Trophoblast cell (in vitro differentiated cells and primary cell): ENCODE results near the gene PLXNA1.

Experiments used
- DNase-seq, 2 donors: peaks; one replicate each; pipeline ENCODE4 v3.0.0-alpha.2; 2016
- H2AFZ ChIP-seq: 2 replicates; pipeline ENCODE4 v1.6.1; 2013; ENCODE audit warnings: low read length, moderate library complexity, mild to moderate bottlenecking; ENCODE audit not compliant: insufficient read depth, poor library complexity
- H2AK5ac ChIP-seq: 2 replicates; pipeline ENCODE4 v1.6.1; 2013; ENCODE audit warnings: mild to moderate bottlenecking, low read length
- H2BK120ac ChIP-seq: 2 replicates; pipeline ENCODE4 v1.6.1; 2013; ENCODE audit warnings: low read length, mild to moderate bottlenecking, moderate library complexity; ENCODE audit not compliant: insufficient read depth, poor library complexity
- H2BK12ac ChIP-seq: 2 replicates; pipeline ENCODE4 v1.6.1; 2013; ENCODE audit warnings: mild to moderate bottlenecking, low read length, moderate library complexity
- H2BK5ac ChIP-seq: 2 replicates; pipeline ENCODE4 v1.6.1; 2013; ENCODE audit warnings: low read length, low read depth, moderate library complexity, mild to moderate bottlenecking; ENCODE audit not compliant: poor library complexity
- H3K14ac ChIP-seq: 2 replicates; pipeline ENCODE4 v1.6.1; 2013; ENCODE audit warnings: mild to moderate bottlenecking, low read length
- H3K18ac ChIP-seq: 2 replicates; pipeline ENCODE4 v1.6.1; 2013; ENCODE audit warnings: mild to moderate bottlenecking, low read length
- H3K23ac ChIP-seq: 2 replicates; pipeline ENCODE4 v1.6.1; 2013; ENCODE audit warnings: low read length
- H3K27ac ChIP-seq: 2 replicates; pipeline ENCODE4 v1.5.1; 2013; ENCODE audit warnings: low read depth, mild to moderate bottlenecking, inconsistent platforms, low read length, moderate library complexity
- H3K27me3 ChIP-seq: 2 replicates; pipeline ENCODE4 v1.6.1; 2013; ENCODE audit warnings: inconsistent platforms, mild to moderate bottlenecking, low read length, moderate library complexity; ENCODE audit not compliant: insufficient read depth
- H3K36me3 ChIP-seq, 2 experiments: 1 replicate in 1 of 2; 2 replicates in 1 of 2; pipeline ENCODE4 v1.6.1; 2013; ENCODE audit warnings: low read length in 2 of 2, mild to moderate bottlenecking in 2 of 2, moderate library complexity in 1 of 2; ENCODE audit not compliant: insufficient read depth in 2 of 2, control insufficient read depth in 1 of 2
- H3K4ac ChIP-seq: 2 replicates; pipeline ENCODE4 v1.6.1; 2013; ENCODE audit warnings: low read depth, mild to moderate bottlenecking, low read length, moderate library complexity
- H3K4me1 ChIP-seq, 2 experiments: 1 replicate in 1 of 2; 2 replicates in 1 of 2; pipeline ENCODE4 v1.6.1; 2013; ENCODE audit warnings: low read length in 2 of 2, mild to moderate bottlenecking in 2 of 2, moderate library complexity in 1 of 2; ENCODE audit not compliant: insufficient read depth in 2 of 2, control insufficient read depth in 1 of 2
- H3K4me2 ChIP-seq: 2 replicates; pipeline ENCODE4 v1.6.1; 2013; ENCODE audit warnings: inconsistent platforms, mild to moderate bottlenecking, low read length, moderate library complexity
- H3K4me3 ChIP-seq: 2 replicates; pipeline ENCODE4 v1.5.1; 2013; ENCODE audit warnings: mild to moderate bottlenecking, low read depth, low read length, inconsistent platforms
- H3K79me1 ChIP-seq: one replicate; pipeline ENCODE4 v1.6.1; 2013; ENCODE audit warnings: low read length
- H3K79me2 ChIP-seq: 2 replicates; pipeline ENCODE4 v1.6.1; 2013; ENCODE audit warnings: low read length, mild to moderate bottlenecking; ENCODE audit not compliant: control insufficient read depth, insufficient read depth, poor library complexity
- H3K9ac ChIP-seq: 2 replicates; pipeline ENCODE4 v1.6.1; 2013; ENCODE audit warnings: mild to moderate bottlenecking, low read length
- H3K9me3 ChIP-seq: 2 replicates; pipeline ENCODE4 v1.6.1; 2013; ENCODE audit warnings: low read depth, mild to moderate bottlenecking, control low read depth, inconsistent platforms, low read length; ENCODE audit not compliant: insufficient read depth
- H4K12ac ChIP-seq: 2 replicates; pipeline ENCODE4 v1.6.1; 2013; ENCODE audit warnings: low read depth, mild to moderate bottlenecking, low read length, moderate library complexity
- H4K8ac ChIP-seq: 2 replicates; pipeline ENCODE4 v1.6.1; 2013; ENCODE audit warnings: low read depth, mild to moderate bottlenecking, low read length, moderate library complexity
- H4K91ac ChIP-seq: one replicate; pipeline ENCODE4 v1.6.1; 2013; ENCODE audit warnings: low read depth, mild to moderate bottlenecking, low read length, moderate library complexity
- WGBS: extraction: QIAGEN DNeasy Blood & Tissue Kit; methylation state at CpG from one replicate; pipeline ENCODE4 v1.1.7; 2013; ENCODE audit warnings: missing lambda C conversion rate; ENCODE audit not compliant: insufficient read length, insufficient coverage; ENCODE audit errors: extremely low coverage; 5-methylcytosine and 5-hydroxymethylcytosine counted together

The PLXNA1 gene

GRCh38 chr3:127026036-127026435, 43.1 kb downstream of the PLXNA1 start:
- Histone ChIP-seq H2BK12ac (no peak overlapping the region), H2BK120ac (no peak overlapping the region), H3K79me1 (no peaks in the 10 kb centered on the region), H2AFZ (no peak overlapping the region), H4K12ac (no peak overlapping the region), H3K27me3 (no peaks in the 10 kb centered on the region), H3K14ac (no peak overlapping the region), H3K9ac (no peak overlapping the region), H2BK5ac (no peak overlapping the region), H3K4me1 (no peaks in the 10 kb centered on the region), H3K4me2 (no peak overlapping the region), H3K4me3 (no peak overlapping the region), H3K9me3 (peaks cover 4% of the 10 kb centered on the region), H3K4ac (no peak overlapping the region), H3K18ac (no peak overlapping the region), H3K79me2 (no peaks in the 10 kb centered on the region), H3K36me3 (peaks cover 85 to 93% of the 10 kb centered on the region in 2 experiments), H2AK5ac (no peak overlapping the region), H4K8ac (no peak overlapping the region), H3K23ac (no peak overlapping the region), H3K27ac (no peak overlapping the region), H4K91ac (no peak overlapping the region)
- DNase-seq: no peak
- WGBS: no CpG with 5 or more reads among the region's 5 CpGs

GRCh38 chr3:127026661-127027060, 43.7 kb downstream of the PLXNA1 start:
- no peak overlapping the region for H3K4me2 ChIP-seq
- no peak overlapping the region for H3K23ac ChIP-seq
- no peak overlapping the region for H2BK12ac ChIP-seq
- H4K12ac ChIP-seq: no peak overlapping the region
- H3K79me1 ChIP-seq: no peaks in the 10 kb centered on the region
- no peaks in the 10 kb centered on the region for H3K4me1 ChIP-seq
- H3K9ac ChIP-seq: no peak overlapping the region
- no peak overlapping the region for H4K91ac ChIP-seq
- no peak overlapping the region for H4K8ac ChIP-seq
- no peak overlapping the region for H3K4ac ChIP-seq
- H3K9me3 ChIP-seq: peaks cover 4% of the 10 kb centered on the region
- H2AFZ ChIP-seq: no peak overlapping the region
- H3K4me3 ChIP-seq: no peak overlapping the region
- H2BK5ac ChIP-seq: no peak overlapping the region
- no CpG with 5 or more reads among the region's 7 CpGs for WGBS
- no peak overlapping the region for H3K27ac ChIP-seq
- H2BK120ac ChIP-seq: no peak overlapping the region
- H3K18ac ChIP-seq: no peak overlapping the region
- peaks cover 86 to 93% of the 10 kb centered on the region in 2 experiments for H3K36me3 ChIP-seq
- no peak overlapping the region for H3K14ac ChIP-seq
- no peaks in the 10 kb centered on the region for H3K27me3 ChIP-seq
- H2AK5ac ChIP-seq: no peak overlapping the region
- H3K79me2 ChIP-seq: no peaks in the 10 kb centered on the region
- no peak for DNase-seq

- Histone ChIP-seq H4K91ac (no peak overlapping the region), H3K27ac (no peak overlapping the region), H3K4me1 (no peaks in the 10 kb centered on the region), H2AK5ac (no peak overlapping the region), H3K36me3 (peaks cover 85 to 93% of the 10 kb centered on the region in 2 experiments), H3K27me3 (no peaks in the 10 kb centered on the region), H3K18ac (no peak overlapping the region), H2BK5ac (no peak overlapping the region), H3K4me2 (no peak overlapping the region), H2AFZ (no peak overlapping the region), H3K79me2 (no peaks in the 10 kb centered on the region), H4K8ac (no peak overlapping the region), H3K4ac (no peak overlapping the region), H3K9ac (no peak overlapping the region), H3K79me1 (no peaks in the 10 kb centered on the region), H3K4me3 (no peak overlapping the region), H2BK12ac (no peak overlapping the region), H2BK120ac (no peak overlapping the region), H3K9me3 (peaks cover 2% of the 10 kb centered on the region), H4K12ac (no peak overlapping the region), H3K23ac (no peak overlapping the region), H3K14ac (no peak overlapping the region)
- no peak for DNase-seq
- WGBS: no CpG with 5 or more reads among the region's 21 CpGs
Observed at GRCh38 chr3:127027061-127027735, 44.3 kb downstream of the PLXNA1 start.

GRCh38 chr3:127027811-127028548, 45.1 kb downstream of the PLXNA1 start:
- Histone ChIP-seq H3K9ac (no peak overlapping the region), H4K8ac (no peak overlapping the region), H3K4me2 (no peak overlapping the region), H2AFZ (no peak overlapping the region), H2BK120ac (no peak overlapping the region), H3K79me2 (no peaks in the 10 kb centered on the region), H3K27ac (no peak overlapping the region), H2BK12ac (no peak overlapping the region), H3K14ac (no peak overlapping the region), H3K18ac (no peak overlapping the region), H3K4me1 (no peaks in the 10 kb centered on the region), H4K91ac (no peak overlapping the region), H2BK5ac (no peak overlapping the region), H3K27me3 (no peaks in the 10 kb centered on the region), H3K79me1 (no peaks in the 10 kb centered on the region), H3K36me3 (peaks cover 84 to 92% of the 10 kb centered on the region in 2 experiments), H3K23ac (no peak overlapping the region), H2AK5ac (no peak overlapping the region), H3K4ac (no peak overlapping the region), H3K4me3 (no peak overlapping the region), H4K12ac (no peak overlapping the region), H3K9me3 (peaks cover 2% of the 10 kb centered on the region)
- whole genome bisulfite sequencing: no CpG with 5 or more reads among the region's 29 CpGs
- no peak for DNase-seq
